Glomerular visceral epithelial cell (primary cell): ENCODE data around the gene C4BPA.

Experiments used
- DNase-seq: peaks from one replicate; pipeline ENCODE4 v3.0.0-alpha.2; 2016; ENCODE audit errors: extremely low spot score

The C4BPA gene

DNA sequence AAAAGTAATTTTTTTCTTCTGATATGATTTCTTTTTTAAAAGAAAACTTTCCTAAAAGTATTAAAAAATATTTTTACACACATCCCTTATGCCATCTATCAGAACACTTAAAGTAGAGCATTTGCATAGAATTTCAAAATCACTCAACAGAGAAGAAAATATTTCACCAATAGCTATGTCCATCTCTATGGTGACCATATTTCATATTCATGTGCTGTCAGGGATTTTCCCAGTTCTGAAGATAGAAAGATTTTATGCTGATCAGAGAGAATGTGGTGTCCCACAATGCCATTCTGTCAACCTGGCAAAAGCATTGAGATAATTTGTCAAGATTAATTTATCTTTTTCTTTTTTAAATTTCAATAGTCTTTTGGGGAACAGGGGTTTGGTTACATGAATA is 87.0 kb downstream of the C4BPA start:
- no peak for DNase-seq

DNA sequence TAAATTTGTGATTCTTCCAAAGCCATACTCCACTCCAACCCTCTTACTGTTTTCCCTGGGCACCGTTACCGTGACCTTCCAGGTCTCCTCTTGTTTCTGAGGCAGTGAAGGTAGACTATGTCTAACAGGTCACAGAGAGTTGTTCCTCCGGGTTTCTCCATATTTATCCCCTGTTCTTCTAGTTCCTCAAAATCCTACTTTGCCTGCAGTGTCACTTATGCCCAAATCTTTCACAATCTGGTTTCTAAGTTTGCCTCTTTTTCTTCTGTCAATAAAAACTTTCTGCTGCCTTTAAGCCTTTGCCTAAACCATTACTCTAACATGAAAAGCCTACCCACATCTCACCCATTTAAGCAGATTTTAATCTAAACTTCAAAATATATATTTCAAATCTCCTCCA is 87.7 kb downstream of the C4BPA start:
- DNase-seq, result no peak

DNA sequence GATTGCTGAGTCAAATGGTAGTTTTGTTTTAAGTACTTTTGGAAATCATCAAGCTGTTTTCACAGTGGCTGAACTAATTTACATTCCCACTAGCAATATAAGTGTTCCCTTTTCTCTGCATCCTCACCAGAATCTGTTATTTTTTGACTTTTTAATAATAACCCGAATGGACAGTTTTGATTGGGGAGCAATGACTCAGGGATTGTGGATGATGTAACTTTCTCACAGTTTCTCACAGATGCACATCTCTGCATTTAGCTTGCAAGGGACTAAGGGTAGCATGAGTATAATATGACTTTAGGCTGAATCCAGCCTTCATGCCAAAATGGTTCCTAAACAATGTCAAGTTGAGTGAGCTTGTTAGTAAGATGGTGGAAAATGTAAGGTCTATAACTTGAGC is 90.2 kb downstream of the C4BPA start:
- no peak for DNase-seq
